Measurements from ENCODE around the gene CCNC. TPM values are rescaled to one million over a fixed set of nuclear protein-coding genes. Genes with fewer than 3 reads are reported as not detected.

CCNC gene
- total and polyA plus RNA-seq, 2 experiments from 2014 or later, result 108 to 143 TPM

DNA sequence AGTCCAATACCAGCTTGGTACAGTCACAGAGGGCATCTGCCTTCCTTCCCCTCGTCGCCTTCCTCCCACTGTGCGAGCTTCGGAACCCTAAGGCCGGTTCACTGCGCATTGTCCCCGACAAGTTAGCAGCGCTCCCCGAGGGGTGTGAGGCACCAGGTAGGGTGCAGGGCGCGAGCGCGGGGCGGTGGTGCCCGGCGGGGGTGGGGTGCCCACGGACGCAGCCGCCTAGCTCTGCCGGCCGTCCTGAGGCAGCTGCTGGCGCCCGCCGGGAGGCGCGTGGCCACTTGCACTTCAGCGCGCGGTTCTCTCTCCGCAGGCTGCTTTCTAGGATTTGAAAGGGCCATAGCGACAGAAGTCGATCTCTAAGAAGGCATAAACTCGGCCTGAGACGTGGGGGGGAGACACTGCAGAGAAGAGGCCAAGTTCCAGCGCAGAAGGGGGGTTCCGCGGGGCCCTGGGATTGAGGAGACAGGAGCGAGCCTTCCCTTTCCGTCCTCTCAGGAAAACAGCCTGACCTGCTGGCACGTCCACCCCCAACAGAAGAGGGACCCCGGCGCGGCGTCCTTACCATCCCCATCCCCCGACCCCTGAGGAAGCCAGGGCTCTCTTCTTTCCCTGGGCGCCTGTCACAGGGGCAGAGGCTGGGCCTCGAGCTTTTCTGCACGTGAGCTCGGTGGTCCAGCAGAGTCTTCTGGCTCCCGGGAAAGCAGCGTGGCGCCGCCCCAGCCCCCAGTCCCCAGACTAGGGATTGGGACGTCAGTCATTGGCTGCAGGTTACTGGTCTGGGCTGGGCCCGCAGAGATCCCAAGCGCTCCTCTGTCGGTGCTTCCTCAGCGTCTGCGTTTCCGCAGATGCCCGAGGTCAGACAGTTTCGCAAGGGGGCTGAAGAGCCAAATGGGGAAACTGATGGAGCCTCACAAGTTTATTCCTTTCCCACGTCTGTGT lies 22.5 kb upstream of the CCNC start:
- H3K9me2 ChIP-seq (ENCODE audit: insufficient read depth), result no peaks in the 10 kb centered on the region
- peak overlapping the region; percentile 43 for H3K4me3 ChIP-seq
- peaks cover 19% of the 10 kb centered on the region for H3K4me1 ChIP-seq (ENCODE audit: insufficient read depth)
- H3K27ac ChIP-seq (ENCODE audit: low read depth), result no peak overlapping the region
- Mint-ChIP-seq H3K4me1 (peaks cover 21% of the 10 kb centered on the region), H3K27ac (no peak overlapping the region), H3K27me3 (ENCODE audit: insufficient read depth, low read depth, poor library complexity) (peaks cover 89% of the 10 kb centered on the region), H3K36me3 (ENCODE audit: low read depth) (no peaks in the 10 kb centered on the region), H3K4me3 (peak overlapping the region; percentile 48; the same call in 2 of the 3 replicates), H3K9me3 (peaks cover 7% of the 10 kb centered on the region; the same call in 2 of the 3 replicates)
- peak; percentile 72 for DNase-seq (ENCODE audit: low spot score)
- H3K27me3 ChIP-seq (ENCODE audit: insufficient read depth), result peaks cover 94% of the 10 kb centered on the region
- H4K20me1 ChIP-seq (replicated peaks; ENCODE audit: insufficient read depth), result peaks cover 22% of the 10 kb centered on the region
- ATAC-seq, result peak; percentile 52
- peak overlapping the region; percentile 59; the same call in 1 of the 2 replicates for H2AFZ ChIP-seq
- H3K79me2 ChIP-seq (replicated peaks; ENCODE audit: insufficient read depth), result no peaks in the 10 kb centered on the region
- no peaks in the 10 kb centered on the region for H3K36me3 ChIP-seq (ENCODE audit: insufficient read depth)
- peaks cover 17% of the 10 kb centered on the region; the same call in 1 of the 2 replicates for H3F3A ChIP-seq (replicated peaks; ENCODE audit: low read depth)
- TF ChIP-seq, protein P1, sequence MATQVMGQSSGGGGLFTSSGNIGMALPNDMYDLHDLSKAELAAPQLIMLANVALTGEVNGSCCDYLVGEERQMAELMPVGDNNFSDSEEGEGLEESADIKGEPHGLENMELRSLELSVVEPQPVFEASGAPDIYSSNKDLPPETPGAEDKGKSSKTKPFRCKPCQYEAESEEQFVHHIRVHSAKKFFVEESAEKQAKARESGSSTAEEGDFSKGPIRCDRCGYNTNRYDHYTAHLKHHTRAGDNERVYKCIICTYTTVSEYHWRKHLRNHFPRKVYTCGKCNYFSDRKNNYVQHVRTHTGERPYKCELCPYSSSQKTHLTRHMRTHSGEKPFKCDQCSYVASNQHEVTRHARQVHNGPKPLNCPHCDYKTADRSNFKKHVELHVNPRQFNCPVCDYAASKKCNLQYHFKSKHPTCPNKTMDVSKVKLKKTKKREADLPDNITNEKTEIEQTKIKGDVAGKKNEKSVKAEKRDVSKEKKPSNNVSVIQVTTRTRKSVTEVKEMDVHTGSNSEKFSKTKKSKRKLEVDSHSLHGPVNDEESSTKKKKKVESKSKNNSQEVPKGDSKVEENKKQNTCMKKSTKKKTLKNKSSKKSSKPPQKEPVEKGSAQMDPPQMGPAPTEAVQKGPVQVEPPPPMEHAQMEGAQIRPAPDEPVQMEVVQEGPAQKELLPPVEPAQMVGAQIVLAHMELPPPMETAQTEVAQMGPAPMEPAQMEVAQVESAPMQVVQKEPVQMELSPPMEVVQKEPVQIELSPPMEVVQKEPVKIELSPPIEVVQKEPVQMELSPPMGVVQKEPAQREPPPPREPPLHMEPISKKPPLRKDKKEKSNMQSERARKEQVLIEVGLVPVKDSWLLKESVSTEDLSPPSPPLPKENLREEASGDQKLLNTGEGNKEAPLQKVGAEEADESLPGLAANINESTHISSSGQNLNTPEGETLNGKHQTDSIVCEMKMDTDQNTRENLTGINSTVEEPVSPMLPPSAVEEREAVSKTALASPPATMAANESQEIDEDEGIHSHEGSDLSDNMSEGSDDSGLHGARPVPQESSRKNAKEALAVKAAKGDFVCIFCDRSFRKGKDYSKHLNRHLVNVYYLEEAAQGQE (IDR thresholded peaks at IDR 0.05; ENCODE audit: unreplicated experiment), result no peak
- peak; percentile 90 for TF ChIP-seq EZH2phosphoT487 (IDR thresholded peaks at IDR 0.05; ENCODE audit: unreplicated experiment)
- TF ChIP-seq EZH2 (IDR thresholded peaks at IDR 0.05; ENCODE audit: low read depth, unreplicated experiment), result peak; percentile 97
- TF ChIP-seq ZNF114 (CRISPR knock-in tag; IDR thresholded peaks at IDR 0.05), result no peak
- H3K4me2 ChIP-seq, result peak overlapping the region; percentile 72

DNA sequence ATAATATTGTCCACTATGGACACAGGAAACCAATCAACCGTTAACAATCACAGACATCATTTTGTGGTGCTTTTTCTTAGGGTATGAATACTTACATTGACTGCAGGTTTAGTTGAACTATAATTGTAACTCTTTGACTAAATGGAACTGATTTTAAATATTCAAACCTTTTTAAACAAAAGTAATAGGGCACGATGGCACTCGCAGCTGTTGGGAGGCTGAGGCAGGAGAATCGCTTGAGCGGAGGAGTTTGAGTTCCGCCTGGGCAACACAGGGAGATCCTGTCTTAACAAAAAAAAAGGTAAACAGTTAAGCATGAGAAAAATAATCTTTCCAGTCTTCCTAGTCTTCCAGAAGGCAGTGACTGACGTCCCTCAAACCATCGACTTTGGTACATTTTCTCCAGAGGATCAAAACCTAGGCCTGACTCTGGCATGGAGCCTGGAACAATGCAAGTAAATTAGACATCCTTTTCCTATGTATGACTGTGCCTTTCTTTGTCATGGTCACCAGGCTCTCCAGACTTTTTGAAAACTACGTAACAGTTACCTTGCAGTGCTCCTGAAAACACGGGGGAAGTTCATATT lies 21.5 kb upstream of the CCNC start:
- ATAC-seq (no peak), DNase-seq (ENCODE audit: low spot score) (no peak)
- peaks cover 21% of the 10 kb centered on the region for H3K4me1 Mint-ChIP-seq
- H3K27ac Mint-ChIP-seq, result no peak overlapping the region
- H3K27me3 ChIP-seq (ENCODE audit: insufficient read depth), result peaks cover 94% of the 10 kb centered on the region
- peak overlapping the region; percentile 92 for H3K4me2 ChIP-seq
- no peak overlapping the region for H3K27ac ChIP-seq (ENCODE audit: low read depth)
- peaks cover 89% of the 10 kb centered on the region for H3K27me3 Mint-ChIP-seq (ENCODE audit: insufficient read depth, low read depth, poor library complexity)
- H3K4me3 ChIP-seq, result peak overlapping the region; percentile 74; the same call in 1 of the 2 replicates
- no peaks in the 10 kb centered on the region for H3K79me2 ChIP-seq (replicated peaks; ENCODE audit: insufficient read depth)
- peaks cover 17% of the 10 kb centered on the region; the same call in 1 of the 2 replicates for H3F3A ChIP-seq (replicated peaks; ENCODE audit: low read depth)
- H3K36me3 Mint-ChIP-seq (ENCODE audit: low read depth), result no peaks in the 10 kb centered on the region
- peaks cover 22% of the 10 kb centered on the region for H4K20me1 ChIP-seq (replicated peaks; ENCODE audit: insufficient read depth)
- H2AFZ ChIP-seq, result no peak overlapping the region; the same call in 1 of the 2 replicates
- H3K9me2 ChIP-seq (ENCODE audit: insufficient read depth), result no peaks in the 10 kb centered on the region
- peaks cover 19% of the 10 kb centered on the region for H3K4me1 ChIP-seq (ENCODE audit: insufficient read depth)
- peak overlapping the region; percentile 78 for H3K4me3 Mint-ChIP-seq
- no peaks in the 10 kb centered on the region for H3K36me3 ChIP-seq (ENCODE audit: insufficient read depth)
- H3K9me3 Mint-ChIP-seq, result peaks cover 3% of the 10 kb centered on the region; the same call in 1 of the 3 replicates
- TF ChIP-seq, protein P2, sequence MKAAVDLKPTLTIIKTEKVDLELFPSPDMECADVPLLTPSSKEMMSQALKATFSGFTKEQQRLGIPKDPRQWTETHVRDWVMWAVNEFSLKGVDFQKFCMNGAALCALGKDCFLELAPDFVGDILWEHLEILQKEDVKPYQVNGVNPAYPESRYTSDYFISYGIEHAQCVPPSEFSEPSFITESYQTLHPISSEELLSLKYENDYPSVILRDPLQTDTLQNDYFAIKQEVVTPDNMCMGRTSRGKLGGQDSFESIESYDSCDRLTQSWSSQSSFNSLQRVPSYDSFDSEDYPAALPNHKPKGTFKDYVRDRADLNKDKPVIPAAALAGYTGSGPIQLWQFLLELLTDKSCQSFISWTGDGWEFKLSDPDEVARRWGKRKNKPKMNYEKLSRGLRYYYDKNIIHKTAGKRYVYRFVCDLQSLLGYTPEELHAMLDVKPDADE (IDR thresholded peaks at IDR 0.05), result no peak
- TF ChIP-seq NANOG (IDR thresholded peaks at IDR 0.05; ENCODE audit: borderline replicate concordance) (no peak), EZH2phosphoT487 (IDR thresholded peaks at IDR 0.05; ENCODE audit: unreplicated experiment) (no peak), ZNF114 (CRISPR knock-in tag; IDR thresholded peaks at IDR 0.05) (no peak), JUNB (IDR thresholded peaks at IDR 0.05; ENCODE audit: unreplicated experiment) (no peak)
- TF ChIP-seq, protein P1 (IDR thresholded peaks at IDR 0.05; ENCODE audit: unreplicated experiment), result no peak

Data from GM23338 (cell line).